SK-N-SH (cell line): ENCODE data around the gene PLP2. TPM values are rescaled to one million over a fixed set of nuclear protein-coding genes. Genes with fewer than 3 reads are reported as not detected.

Experiments
- CTCF ChIA-PET: fragments of 300-600, 350-600 bp; formaldehyde crosslinking; extraction: SDS; loops from one replicate; lab custom pipeline; 2021; lab: Yijun Ruan, JAX
- POLR2A ChIA-PET: fragments of 350-600 bp; sonication (Branson Sonifier 250); formaldehyde crosslinking; extraction: SDS; loops from one replicate; lab custom pipeline; 2020; ENCODE audit warnings: antibody characterized with exemption, inconsistent platforms; lab: Yijun Ruan, JAX
- DNase-seq: peaks from one replicate; pipeline ENCODE4 v3.0.0; 2012
- H2AFZ ChIP-seq: fragments of 200-600 bp; sonication (generic); 2 replicates; pipeline ENCODE4 v1.8.1; 2016; ENCODE audit warnings: antibody characterized with exemption, mild to moderate bottlenecking, low read depth
- H3F3A ChIP-seq: fragments of 200-600 bp; sonication (generic); replicated peaks from 2 replicates; pipeline ENCODE3; 2016; ENCODE audit warnings: antibody characterized with exemption, mild to moderate bottlenecking; ENCODE audit not compliant: insufficient read depth
- H3K27ac ChIP-seq, 2 experiments: fragments of 200-500 bp in 1 of 2; fragments of 200-600 bp in 1 of 2; sonication (Bioruptor generic) in 1 of 2; sonication (generic), shearing (Covaris generic) in 1 of 2; 2 replicates each; pipeline versions ENCODE4 v1.5.1 to v1.6.1; 2014 to 2016; ENCODE audit warnings: low read depth in 2 of 2, inconsistent platforms in 1 of 2, low read length in 1 of 2, mild to moderate bottlenecking in 1 of 2, mixed read lengths in 1 of 2
- H3K27me3 ChIP-seq: fragments of 200-600 bp; sonication (generic), shearing (Covaris generic); 2 replicates; pipeline ENCODE4 v1.6.1; 2016; ENCODE audit warnings: mixed run types; ENCODE audit not compliant: insufficient read depth
- H3K36me3 ChIP-seq, 2 experiments: fragments of 200-500 bp in 1 of 2; fragments of 200-600 bp in 1 of 2; sonication (Bioruptor generic) in 1 of 2; sonication (generic) in 1 of 2; replicated peaks in 1 of 2; 2 replicates each; pipeline versions ENCODE3 to v1.5.1; 2014 to 2016; ENCODE audit warnings: low read length in 1 of 2, mild to moderate bottlenecking in 1 of 2; ENCODE audit not compliant: insufficient read depth in 2 of 2, control insufficient read depth in 1 of 2
- H3K4me1 ChIP-seq, 2 experiments: fragments of 200-500 bp in 1 of 2; fragments of 200-600 bp in 1 of 2; sonication (Bioruptor generic) in 1 of 2; sonication (generic), shearing (Covaris generic) in 1 of 2; 2 replicates each; pipeline versions ENCODE4 v1.5.1 to v1.6.1; 2014 to 2016; ENCODE audit warnings: low read depth in 1 of 2, low read length in 1 of 2, mixed run types in 1 of 2; ENCODE audit not compliant: insufficient read depth in 2 of 2, control insufficient read depth in 1 of 2
- H3K4me2 ChIP-seq: fragments of 200-600 bp; sonication (generic), shearing (Covaris generic); 2 replicates; pipeline ENCODE4 v1.6.1; 2017; ENCODE audit warnings: mixed run types
- H3K4me3 ChIP-seq, 2 experiments: fragments of 200-500 bp in 1 of 2; fragments of 200-600 bp in 1 of 2; sonication (Bioruptor generic) in 1 of 2; sonication (generic), shearing (Covaris generic) in 1 of 2; 2 replicates each; pipeline versions ENCODE4 v1.5.1 to v1.8.1; 2014 to 2016; ENCODE audit warnings: low read depth in 2 of 2, inconsistent platforms in 1 of 2, low read length in 1 of 2, mild to moderate bottlenecking in 1 of 2, mixed read lengths in 1 of 2, moderate library complexity in 1 of 2
- H3K79me2 ChIP-seq: fragments of 200-600 bp; sonication (generic); 2 replicates; pipeline ENCODE4 v1.8.1; 2017; ENCODE audit warnings: mild to moderate bottlenecking; ENCODE audit not compliant: insufficient read depth
- H3K9ac ChIP-seq: fragments of 200-600 bp; sonication (generic); 2 replicates; pipeline ENCODE4 v1.6.1; 2017; ENCODE audit warnings: mixed run types
- H3K9me2 ChIP-seq: fragments of 200-600 bp; sonication (generic); 2 replicates; pipeline ENCODE4 v1.6.1; 2017; ENCODE audit warnings: mixed run types
- H3K9me3 ChIP-seq: fragments of 200-600 bp; sonication (generic); 2 replicates; pipeline ENCODE4 v1.6.1; 2017; ENCODE audit warnings: mixed run types, mild to moderate bottlenecking, moderate library complexity
- H4K20me1 ChIP-seq: fragments of 200-600 bp; sonication (generic); 2 replicates; pipeline ENCODE4 v1.6.1; 2017; ENCODE audit warnings: mild to moderate bottlenecking, mixed run types; ENCODE audit not compliant: insufficient read depth
- EZH2phosphoT487 ChIP-seq: fragments of 200-600 bp; sonication (generic); IDR thresholded peaks from 2 replicates; pipeline ENCODE4 v1.6.1; 2017; ENCODE audit warnings: low read depth, mixed run types, mild to moderate bottlenecking, antibody characterized with exemption, moderate library complexity, borderline replicate concordance
- FOSL2 ChIP-seq: IDR thresholded peaks from 2 replicates; pipeline ENCODE4 v1.4.0; 2012; ENCODE audit warnings: low read depth, mild to moderate bottlenecking, moderate library complexity, borderline replicate concordance
- GATA2 ChIP-seq: sonication (generic); formaldehyde crosslinking; IDR thresholded peaks from 2 replicates; pipeline ENCODE4 v1.5.0; 2020; ENCODE audit warnings: mild to moderate bottlenecking, missing genetic modification reagents
- MAX ChIP-seq: IDR thresholded peaks from 2 replicates; pipeline ENCODE4 v1.4.0; 2012; ENCODE audit warnings: low read depth
- MXI1 ChIP-seq: IDR thresholded peaks from 2 replicates; pipeline ENCODE4 v1.6.1; 2012; ENCODE audit warnings: mild to moderate bottlenecking, low read depth, low read length, improper control_type of control experiment
- NFIC ChIP-seq: IDR thresholded peaks from 2 replicates; pipeline ENCODE4 v1.4.0; 2012; ENCODE audit warnings: borderline replicate concordance
- NRF1 ChIP-seq: IDR thresholded peaks from 2 replicates; pipeline ENCODE4 v1.6.1; 2012; ENCODE audit warnings: low read depth, mild to moderate bottlenecking, low read length
- PBX3 ChIP-seq: IDR thresholded peaks from 2 replicates; pipeline ENCODE4; 2012
- POLR2AphosphoS5 ChIP-seq: IDR thresholded peaks from 2 replicates; pipeline ENCODE4 v1.6.1; 2012; ENCODE audit warnings: low read depth, low read length
- RCOR1 ChIP-seq: fragments of 150-350 bp; IDR thresholded peaks from 2 replicates; pipeline ENCODE4 v1.6.1; 2017; ENCODE audit warnings: antibody characterized with exemption, low read length
- TAF1 ChIP-seq: IDR thresholded peaks from 2 replicates; pipeline ENCODE4 v1.6.1; 2012; ENCODE audit warnings: low read depth, mild to moderate bottlenecking, low read length, moderate library complexity, borderline replicate concordance
- TCF12 ChIP-seq: IDR thresholded peaks from 2 replicates; pipeline ENCODE4 v1.4.0; 2012
- TEAD4 ChIP-seq: IDR thresholded peaks from 2 replicates; pipeline ENCODE4 v1.4.0; 2012; ENCODE audit warnings: mild to moderate bottlenecking, borderline replicate concordance; ENCODE audit not compliant: insufficient read depth
- USF2 ChIP-seq: fragments of 150-350 bp; IDR thresholded peaks from 2 replicates; pipeline ENCODE4 v1.6.1; 2017; ENCODE audit warnings: antibody characterized with exemption, low read length, low read depth, borderline replicate concordance
- YY1 ChIP-seq: IDR thresholded peaks from 2 replicates; pipeline ENCODE4 v1.4.0; 2012; ENCODE audit warnings: low read depth, mild to moderate bottlenecking
- ZBTB33 ChIP-seq: IDR thresholded peaks from 2 replicates; pipeline ENCODE4 v1.4.0; 2012; ENCODE audit warnings: low read depth, borderline replicate concordance
- WGBS: methylation state at CpG from one replicate; pipeline ENCODE4 v1.1.6; 2017; ENCODE audit warnings: low lambda C conversion rate; 5-methylcytosine and 5-hydroxymethylcytosine counted together
- polyA plus RNA-seq, 3 experiments: library from polyadenylated mRNA; depleted of rRNA; stranded (reverse); fragments of >200 nt; gene quantifications; 2 replicates each; pipeline ENCODE4 v1.2.3, GENCODE V29; 2012
- TF ChIP-seq, protein P1 (sequence below): fragments of 150-350 bp; IDR thresholded peaks from 2 replicates; pipeline ENCODE4 v1.6.1; 2016; ENCODE audit warnings: mild to moderate bottlenecking, low read depth, low read length
- TF ChIP-seq, protein P2 (sequence below): IDR thresholded peaks from 2 replicates; pipeline ENCODE4 v1.6.1; 2012; ENCODE audit warnings: mild to moderate bottlenecking, low read depth, low read length, moderate library complexity

The PLP2 gene
- polyA plus RNA-seq, 1 of the 3 experiments (the other 2 are of a cell fraction), result 146 TPM

DNA sequence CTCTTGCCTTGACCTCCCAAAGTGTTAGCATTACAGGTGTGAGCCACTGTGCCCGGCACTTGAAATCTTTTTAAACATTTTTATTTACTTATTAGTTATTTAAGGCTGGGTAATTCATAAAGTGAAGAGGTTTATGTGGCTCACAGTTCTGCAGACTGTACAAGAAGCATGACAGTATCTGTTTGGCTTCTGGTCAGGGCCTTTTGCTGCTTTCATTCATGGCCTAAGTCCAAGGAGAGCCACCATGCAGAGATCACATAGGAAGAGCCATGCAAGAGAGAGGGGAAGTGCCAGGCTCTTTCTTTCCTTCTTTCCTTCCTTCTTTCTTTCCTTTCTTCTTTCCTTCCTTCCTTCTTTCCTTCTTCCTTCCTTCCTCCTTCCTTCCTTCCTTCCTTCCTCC is 37.9 kb upstream of the PLP2 start:
- no peaks in the 10 kb centered on the region; the same call in 1 of the 2 replicates for H3K27me3 ChIP-seq
- no peaks in the 10 kb centered on the region for H4K20me1 ChIP-seq
- POLR2A ChIA-PET, result no interaction called here
- H2AFZ ChIP-seq, result no peak overlapping the region
- no peaks in the 10 kb centered on the region for H3K79me2 ChIP-seq
- H3K36me3 ChIP-seq, result no peaks in the 10 kb centered on the region
- no peaks in the 10 kb centered on the region for H3K9me3 ChIP-seq
- no peak overlapping the region for H3K4me3 ChIP-seq
- no peaks in the 10 kb centered on the region for H3F3A ChIP-seq
- no peak overlapping the region for H3K4me2 ChIP-seq
- no peak for TF ChIP-seq RCOR1
- TF ChIP-seq TEAD4, result no peak
- TF ChIP-seq, protein P1, sequence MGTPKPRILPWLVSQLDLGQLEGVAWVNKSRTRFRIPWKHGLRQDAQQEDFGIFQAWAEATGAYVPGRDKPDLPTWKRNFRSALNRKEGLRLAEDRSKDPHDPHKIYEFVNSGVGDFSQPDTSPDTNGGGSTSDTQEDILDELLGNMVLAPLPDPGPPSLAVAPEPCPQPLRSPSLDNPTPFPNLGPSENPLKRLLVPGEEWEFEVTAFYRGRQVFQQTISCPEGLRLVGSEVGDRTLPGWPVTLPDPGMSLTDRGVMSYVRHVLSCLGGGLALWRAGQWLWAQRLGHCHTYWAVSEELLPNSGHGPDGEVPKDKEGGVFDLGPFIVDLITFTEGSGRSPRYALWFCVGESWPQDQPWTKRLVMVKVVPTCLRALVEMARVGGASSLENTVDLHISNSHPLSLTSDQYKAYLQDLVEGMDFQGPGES, result no peak
- TF ChIP-seq GATA2 (CRISPR knock-in tag), result no peak
- no peak for TF ChIP-seq MXI1
- TF ChIP-seq ZBTB33, result no peak
- no peak for TF ChIP-seq PBX3
- TF ChIP-seq YY1, result no peak
- no peak for TF ChIP-seq NFIC
- TF ChIP-seq TAF1, result no peak
- no peak for TF ChIP-seq POLR2AphosphoS5
- no peak for TF ChIP-seq TCF12
- no peak for TF ChIP-seq NRF1
- TF ChIP-seq EZH2phosphoT487, result no peak
- TF ChIP-seq USF2, result no peak
- TF ChIP-seq FOSL2, result no peak
- TF ChIP-seq MAX, result no peak
- TF ChIP-seq, protein P2, sequence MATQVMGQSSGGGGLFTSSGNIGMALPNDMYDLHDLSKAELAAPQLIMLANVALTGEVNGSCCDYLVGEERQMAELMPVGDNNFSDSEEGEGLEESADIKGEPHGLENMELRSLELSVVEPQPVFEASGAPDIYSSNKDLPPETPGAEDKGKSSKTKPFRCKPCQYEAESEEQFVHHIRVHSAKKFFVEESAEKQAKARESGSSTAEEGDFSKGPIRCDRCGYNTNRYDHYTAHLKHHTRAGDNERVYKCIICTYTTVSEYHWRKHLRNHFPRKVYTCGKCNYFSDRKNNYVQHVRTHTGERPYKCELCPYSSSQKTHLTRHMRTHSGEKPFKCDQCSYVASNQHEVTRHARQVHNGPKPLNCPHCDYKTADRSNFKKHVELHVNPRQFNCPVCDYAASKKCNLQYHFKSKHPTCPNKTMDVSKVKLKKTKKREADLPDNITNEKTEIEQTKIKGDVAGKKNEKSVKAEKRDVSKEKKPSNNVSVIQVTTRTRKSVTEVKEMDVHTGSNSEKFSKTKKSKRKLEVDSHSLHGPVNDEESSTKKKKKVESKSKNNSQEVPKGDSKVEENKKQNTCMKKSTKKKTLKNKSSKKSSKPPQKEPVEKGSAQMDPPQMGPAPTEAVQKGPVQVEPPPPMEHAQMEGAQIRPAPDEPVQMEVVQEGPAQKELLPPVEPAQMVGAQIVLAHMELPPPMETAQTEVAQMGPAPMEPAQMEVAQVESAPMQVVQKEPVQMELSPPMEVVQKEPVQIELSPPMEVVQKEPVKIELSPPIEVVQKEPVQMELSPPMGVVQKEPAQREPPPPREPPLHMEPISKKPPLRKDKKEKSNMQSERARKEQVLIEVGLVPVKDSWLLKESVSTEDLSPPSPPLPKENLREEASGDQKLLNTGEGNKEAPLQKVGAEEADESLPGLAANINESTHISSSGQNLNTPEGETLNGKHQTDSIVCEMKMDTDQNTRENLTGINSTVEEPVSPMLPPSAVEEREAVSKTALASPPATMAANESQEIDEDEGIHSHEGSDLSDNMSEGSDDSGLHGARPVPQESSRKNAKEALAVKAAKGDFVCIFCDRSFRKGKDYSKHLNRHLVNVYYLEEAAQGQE, result no peak
- TF ChIP-seq, all 33 proteins: peak for 0
- Histone ChIP-seq H3K27ac (no peak overlapping the region), H3K9ac (no peak overlapping the region), H3K9me2 (no peaks in the 10 kb centered on the region), H3K4me1 (no peaks in the 10 kb centered on the region)
- whole genome bisulfite sequencing, result 47% methylated on average over 1 of the region's 1 CpG
- CTCF ChIA-PET, result no interaction called here
- DNase-seq, result no peak
